Measurements from ENCODE around the gene LRRC59. TPM values are rescaled to one million over a fixed set of nuclear protein-coding genes. Genes with fewer than 3 reads are reported as not detected.

LRRC59 gene
- total RNA-seq, 4 donors from 2014 or later, result 11.6 to 29.3 (median 24.2) TPM

- TF ChIP-seq POLR2A (IDR thresholded peaks at IDR 0.05) (no peak), CTCF (IDR thresholded peaks at IDR 0.05) (no peak)
- H3K4me3 ChIP-seq (ENCODE audit: low read depth, poor library complexity, severe bottlenecking), result no peak overlapping the region
- no peak for DNase-seq (ENCODE audit: low spot score in 2 of 2)
- WGBS, 2 donors, result 62 to 64% methylated on average over 2 of the region's 2 CpGs
- intact Hi-C loops (cut with DNase I; ENCODE audit: low total_unique reads), result no loop called here
Observed at GRCh38 chr17:50371526-50371925, 25.8 kb downstream of the LRRC59 start.

- H3K4me3 ChIP-seq (ENCODE audit: low read depth, poor library complexity, severe bottlenecking), result no peak overlapping the region
- intact Hi-C loops (cut with DNase I; ENCODE audit: low total_unique reads), result no loop called here
- TF ChIP-seq POLR2A (IDR thresholded peaks at IDR 0.05) (no peak), CTCF (IDR thresholded peaks at IDR 0.05) (no peak)
- DNase-seq (ENCODE audit: low spot score in 2 of 2), result no peak
- WGBS, 2 donors, result 90 to 96% methylated on average over 5 of the region's 5 CpGs
Observed at GRCh38 chr17:50370052-50370451, 27.3 kb downstream of the LRRC59 start.

- no peak for DNase-seq (ENCODE audit: low spot score in 2 of 2)
- WGBS, 2 donors, result 80 to 82% methylated on average over 1 of the region's 1 CpG
- no peak for TF ChIP-seq CTCF (IDR thresholded peaks at IDR 0.05)
- no peak for TF ChIP-seq POLR2A (IDR thresholded peaks at IDR 0.05)
- intact Hi-C loops (cut with DNase I; ENCODE audit: low total_unique reads), result loop anchor here (10.0 kb wide), 1 partner anchor 107 kb away; the partner anchor contains the start of gene RSAD1
- H3K4me3 ChIP-seq (ENCODE audit: low read depth, poor library complexity, severe bottlenecking), result no peak overlapping the region
Observed at GRCh38 chr17:50367401-50367800, 29.9 kb downstream of the LRRC59 start.

- DNase-seq (ENCODE audit: low spot score in 2 of 2), result no peak
- intact Hi-C loops (cut with DNase I; ENCODE audit: low total_unique reads), result loop anchor here (10.0 kb wide), 1 partner anchor 109 kb away; the partner anchor contains the start of gene RSAD1
- TF ChIP-seq CTCF (IDR thresholded peaks at IDR 0.05), result no peak
- TF ChIP-seq POLR2A (IDR thresholded peaks at IDR 0.05), result no peak
- 90 to 95% methylated on average over 14 of the region's 14 CpGs for WGBS, 2 donors
- no peak overlapping the region for H3K4me3 ChIP-seq (ENCODE audit: low read depth, poor library complexity, severe bottlenecking)
Observed at GRCh38 chr17:50365649-50366393, 31.5 kb downstream of the LRRC59 start.

- intact Hi-C loops (cut with DNase I; ENCODE audit: low total_unique reads), result loop anchor here (10.0 kb wide), 1 partner anchor 110 kb away; the partner anchor contains the start of gene RSAD1
- no peak for DNase-seq (ENCODE audit: low spot score in 2 of 2)
Observed at GRCh38 chr17:50365165-50365564, 32.2 kb downstream of the LRRC59 start.

More at GRCh38 chr17:50365165-50365564, 32.2 kb downstream of the LRRC59 start:
- TF ChIP-seq POLR2A (IDR thresholded peaks at IDR 0.05), result no peak
- TF ChIP-seq CTCF (IDR thresholded peaks at IDR 0.05), result no peak
- WGBS, 2 donors, result 65 to 92% methylated on average over 2 of the region's 2 CpGs
- H3K4me3 ChIP-seq (ENCODE audit: low read depth, poor library complexity, severe bottlenecking), result no peak overlapping the region

All from lower leg skin (tissue), 4 donors.